Measurements from ENCODE around the gene B3GNT5.

Gene B3GNT5

GRCh38 chr3:183290216-183290615, 37.2 kb downstream of the B3GNT5 start:
- no peak for DNase-seq (ENCODE audit: low read depth, low spot score)

GRCh38 chr3:183291497-183292031, 38.5 kb downstream of the B3GNT5 start:
- DNase-seq (ENCODE audit: low read depth, low spot score), result no peak

GRCh38 chr3:183293966-183294365, 40.9 kb downstream of the B3GNT5 start:
- no peak for DNase-seq (ENCODE audit: low read depth, low spot score)

- DNase-seq (ENCODE audit: low read depth, low spot score), result no peak
These were observed 42.2 kb downstream of the B3GNT5 start for GRCh38 chr3:183295211-183295610.

GRCh38 chr3:183296944-183297343, 43.9 kb downstream of the B3GNT5 start:
- no peak for DNase-seq (ENCODE audit: low read depth, low spot score)

GRCh38 chr3:183298701-183299153, 45.7 kb downstream of the B3GNT5 start:
- peak; percentile 25 for DNase-seq (ENCODE audit: low read depth, low spot score)

- DNase-seq (ENCODE audit: low read depth, low spot score), result no peak
These were observed 46.9 kb downstream of the B3GNT5 start for GRCh38 chr3:183299976-183300375.

- DNase-seq (ENCODE audit: low read depth, low spot score), result no peak
These were observed 48.0 kb downstream of the B3GNT5 start for GRCh38 chr3:183300996-183301562.

GRCh38 chr3:183301937-183302580, 49.0 kb downstream of the B3GNT5 start:
- DNase-seq (ENCODE audit: low read depth, low spot score), result no peak

- no peak for DNase-seq (ENCODE audit: low read depth, low spot score)
These were observed 50.6 kb downstream of the B3GNT5 start for GRCh38 chr3:183303690-183304089.

GRCh38 chr3:183306798-183307671, 54.0 kb downstream of the B3GNT5 start:
- no peak for DNase-seq (ENCODE audit: low read depth, low spot score)

- no peak for DNase-seq (ENCODE audit: low read depth, low spot score)
These were observed 54.7 kb downstream of the B3GNT5 start for GRCh38 chr3:183307749-183308148.

- no peak for DNase-seq (ENCODE audit: low read depth, low spot score)
These were observed 55.7 kb downstream of the B3GNT5 start for GRCh38 chr3:183308751-183309150.

GRCh38 chr3:183309276-183309675, 56.2 kb downstream of the B3GNT5 start:
- no peak for DNase-seq (ENCODE audit: low read depth, low spot score)

GRCh38 chr3:183310936-183311335, 57.9 kb downstream of the B3GNT5 start:
- no peak for DNase-seq (ENCODE audit: low read depth, low spot score)

GRCh38 chr3:183312433-183312832, 59.4 kb downstream of the B3GNT5 start:
- DNase-seq (ENCODE audit: low read depth, low spot score), result no peak

GRCh38 chr3:183313351-183313750, 60.3 kb downstream of the B3GNT5 start:
- no peak for DNase-seq (ENCODE audit: low read depth, low spot score)

GRCh38 chr3:183313764-183314163, 60.7 kb downstream of the B3GNT5 start:
- DNase-seq (ENCODE audit: low read depth, low spot score), result no peak

- no peak for DNase-seq (ENCODE audit: low read depth, low spot score)
These were observed 62.7 kb downstream of the B3GNT5 start for GRCh38 chr3:183315739-183316138.

- no peak for DNase-seq (ENCODE audit: low read depth, low spot score)
These were observed 64.2 kb downstream of the B3GNT5 start for GRCh38 chr3:183317271-183317670.

- DNase-seq (ENCODE audit: low read depth, low spot score), result no peak
These were observed 65.1 kb downstream of the B3GNT5 start for GRCh38 chr3:183317886-183318865.

Data from iPS DF 19.7 (cell line).